ENCODE measurements around the gene IL4.
"Not testable (repeated sequence)": the region's sequence is repeated elsewhere in the genome, so short reads cannot be mapped to it uniquely, and the experiment has no call there.

Gene IL4

DNA sequence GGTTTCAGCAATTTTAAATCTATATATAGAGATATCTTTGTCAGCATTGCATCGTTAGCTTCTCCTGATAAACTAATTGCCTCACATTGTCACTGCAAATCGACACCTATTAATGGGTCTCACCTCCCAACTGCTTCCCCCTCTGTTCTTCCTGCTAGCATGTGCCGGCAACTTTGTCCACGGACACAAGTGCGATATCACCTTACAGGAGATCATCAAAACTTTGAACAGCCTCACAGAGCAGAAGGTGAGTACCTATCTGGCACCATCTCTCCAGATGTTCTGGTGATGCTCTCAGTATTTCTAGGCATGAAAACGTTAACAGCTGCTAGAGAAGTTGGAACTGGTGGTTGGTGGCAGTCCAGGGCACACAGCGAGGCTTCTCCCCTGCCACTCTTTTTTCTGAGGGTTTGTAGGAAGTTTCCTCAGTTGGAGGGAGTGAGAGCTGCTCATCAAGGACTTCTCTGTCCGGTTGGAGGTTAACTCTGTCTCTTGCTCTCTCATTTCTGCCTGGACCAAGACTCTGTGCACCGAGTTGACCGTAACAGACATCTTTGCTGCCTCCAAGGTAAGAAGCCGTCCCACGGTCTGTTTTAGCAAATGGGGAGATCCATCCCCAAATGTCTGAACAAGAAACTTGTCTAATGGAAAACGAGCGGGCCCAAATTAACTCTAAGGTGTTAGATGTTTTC lies at the start of gene IL4:
Gene IL4, plus strand, starts transcription at position 51 of the 692 bp plus-strand sequence. Its CDS starts 62 bp downstream, at position 113.
- DNase-seq (ENCODE audit: low read depth), result no peak

DNA sequence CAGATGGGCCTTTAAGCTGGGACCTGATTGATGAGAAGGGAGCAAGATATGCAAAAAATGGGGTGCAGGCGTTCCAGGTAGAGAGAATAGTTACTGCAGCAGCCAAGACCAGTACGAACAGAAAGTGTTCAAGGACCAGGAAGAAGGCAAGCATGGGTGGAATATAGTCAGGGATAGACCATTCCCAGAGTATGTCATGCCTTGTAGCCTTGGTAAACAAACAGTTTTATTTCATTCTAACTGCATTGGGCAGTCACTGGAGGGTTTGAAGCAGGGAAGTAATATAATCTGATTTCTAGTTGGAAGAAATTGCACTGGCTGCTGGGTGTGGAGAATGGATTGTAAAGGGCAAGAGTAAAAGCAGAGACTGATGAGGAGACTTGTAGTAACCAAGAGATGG lies 46.3 kb upstream of the IL4 start:
- DNase-seq (ENCODE audit: low read depth), result no peak

DNA sequence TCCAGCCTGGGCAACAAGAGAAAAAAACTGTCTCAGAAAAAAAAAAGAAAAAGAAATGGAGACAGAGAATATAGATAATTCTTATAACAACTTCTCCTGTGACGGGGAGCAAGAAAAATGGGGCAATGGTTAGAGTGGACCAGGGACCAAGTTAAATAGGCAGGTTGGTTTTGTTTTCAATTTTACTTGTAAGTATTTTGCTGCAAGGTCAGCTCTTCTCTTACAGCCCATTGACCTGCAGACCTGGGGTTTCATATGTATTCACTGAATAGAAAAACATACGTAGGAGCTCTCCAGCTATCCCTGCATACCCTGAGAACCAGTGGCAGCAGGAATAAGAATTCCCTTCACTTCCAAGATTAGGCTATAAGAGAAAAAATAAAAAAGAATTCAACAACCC lies 45.0 kb upstream of the IL4 start:
- no peak for DNase-seq (ENCODE audit: low read depth)

DNA sequence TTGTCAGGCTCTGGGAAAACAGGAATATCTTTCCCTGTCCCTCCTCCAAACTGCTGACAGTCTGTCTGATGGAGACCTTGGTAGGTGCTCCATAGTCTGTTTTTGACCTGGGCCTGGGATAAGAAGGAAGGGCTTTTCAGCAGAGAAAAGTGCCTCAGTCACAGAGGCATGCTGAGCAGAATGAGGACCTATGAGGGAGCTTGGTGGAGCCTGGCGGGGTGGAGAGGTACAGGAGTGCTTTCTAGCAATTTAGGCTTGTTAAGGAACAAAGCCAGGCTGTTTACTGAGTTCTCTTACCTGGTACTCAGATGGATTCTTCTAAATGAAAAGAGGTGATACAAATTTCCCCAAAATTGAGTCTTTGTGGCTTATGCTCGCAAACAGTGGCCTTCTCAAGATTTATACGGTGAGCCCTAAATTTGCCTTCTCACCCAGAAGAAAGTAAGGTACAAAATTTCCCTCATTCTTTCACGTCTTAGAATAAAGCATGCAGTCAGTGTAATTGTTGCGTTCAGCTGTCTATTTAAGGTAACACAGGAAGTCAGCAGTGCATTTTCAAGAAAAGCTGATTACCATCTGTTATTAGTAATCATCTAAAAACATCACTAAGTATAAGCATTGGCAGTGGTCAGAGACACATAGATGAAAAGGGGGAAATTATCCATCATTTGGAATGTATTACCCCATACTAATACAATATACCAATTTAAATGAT lies 44.4 kb upstream of the IL4 start:
- DNase-seq (ENCODE audit: low read depth), result no peak

DNA sequence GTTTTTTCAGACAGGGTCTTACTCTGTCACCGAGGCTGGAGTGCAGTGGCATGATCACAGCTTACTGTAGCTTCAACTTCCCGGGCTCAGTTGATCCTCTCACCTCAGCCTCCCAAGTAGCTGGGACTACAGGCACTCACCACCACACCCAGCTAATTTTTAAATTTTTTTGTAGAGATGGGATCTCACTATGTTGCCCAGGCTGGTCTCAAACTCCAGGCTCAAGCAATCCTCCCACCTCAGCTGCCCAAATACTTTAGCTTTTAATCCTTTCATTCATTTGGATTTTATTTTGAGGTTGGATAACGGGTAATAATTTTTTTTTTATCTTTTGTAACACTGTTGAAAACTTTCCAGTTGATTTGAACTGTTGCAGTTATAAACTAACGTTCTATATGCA lies 40.2 kb upstream of the IL4 start:
- DNase-seq (ENCODE audit: low read depth), result not testable (repeated sequence)

DNA sequence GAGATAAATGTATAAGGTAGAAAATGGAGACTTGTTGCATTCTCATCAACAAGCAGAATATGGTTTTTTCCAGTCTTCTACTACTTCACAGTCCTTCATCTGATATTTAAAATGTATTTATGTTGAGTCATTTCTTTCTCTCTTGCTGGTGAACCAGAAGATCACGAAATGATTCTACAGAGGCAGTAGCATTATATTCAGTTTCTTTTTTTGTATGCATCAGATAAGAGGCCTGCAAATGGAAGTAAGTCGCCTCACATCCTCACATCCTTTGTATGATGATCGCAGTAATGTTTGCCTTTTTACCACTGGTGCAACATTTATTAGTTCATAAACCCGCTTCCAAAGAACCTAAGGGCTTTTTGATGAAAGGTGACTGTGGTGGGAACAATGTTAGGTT lies 37.9 kb upstream of the IL4 start:
- DNase-seq (ENCODE audit: low read depth), result no peak

DNA sequence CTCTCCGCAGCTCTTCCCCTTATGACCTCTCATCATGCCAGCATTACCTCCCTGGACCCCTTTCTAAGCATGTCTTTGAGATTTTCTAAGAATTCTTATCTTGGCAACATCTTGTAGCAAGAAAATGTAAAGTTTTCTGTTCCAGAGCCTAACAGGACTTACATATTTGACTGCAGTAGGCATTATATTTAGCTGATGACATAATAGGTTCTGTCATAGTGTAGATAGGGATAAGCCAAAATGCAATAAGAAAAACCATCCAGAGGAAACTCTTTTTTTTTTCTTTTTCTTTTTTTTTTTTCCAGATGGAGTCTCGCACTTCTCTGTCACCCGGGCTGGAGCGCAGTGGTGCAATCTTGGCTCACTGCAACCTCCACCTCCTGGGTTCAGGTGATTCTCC lies 36.5 kb upstream of the IL4 start:
- DNase-seq (ENCODE audit: low read depth), result no peak

DNA sequence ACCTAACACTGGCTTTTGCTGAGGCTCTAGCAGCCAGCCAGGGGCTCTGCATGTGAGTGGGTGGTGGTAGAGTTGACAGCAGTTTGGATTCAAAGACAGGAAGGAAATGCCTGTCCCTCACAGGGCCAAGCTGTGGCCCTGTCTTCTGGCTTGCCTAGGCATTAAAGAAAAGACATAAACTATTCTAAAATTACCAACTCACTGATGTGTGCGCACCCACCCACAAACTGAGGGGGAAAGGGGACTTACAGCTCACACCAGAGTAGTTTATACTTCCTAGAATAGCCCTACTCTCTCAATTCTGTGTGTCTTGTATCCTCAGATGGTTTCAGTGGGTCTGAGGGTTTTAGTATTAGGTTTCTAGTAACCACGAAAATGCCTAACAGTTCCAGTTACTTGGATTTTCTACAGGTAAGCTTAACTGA lies 34.1 kb upstream of the IL4 start:
- DNase-seq (ENCODE audit: low read depth), result no peak

DNA sequence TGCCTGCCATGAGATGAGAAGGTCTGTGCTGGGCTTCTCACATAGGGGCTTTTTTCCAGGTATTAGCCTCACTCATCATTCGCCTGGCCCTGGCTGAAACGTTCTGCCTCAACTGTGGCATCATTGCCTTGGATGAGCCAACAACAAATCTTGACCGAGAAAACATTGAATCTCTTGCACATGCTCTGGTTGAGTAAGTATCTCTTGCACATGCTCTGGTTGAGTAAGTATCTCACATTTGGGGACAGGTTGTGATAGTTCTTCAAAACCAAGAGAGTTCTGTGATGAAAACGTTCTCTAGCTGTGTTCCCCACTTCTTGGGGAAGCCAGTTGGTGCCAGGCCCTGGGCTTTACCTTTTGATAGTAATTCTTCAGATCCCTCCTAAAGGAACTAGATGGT lies 33.2 kb upstream of the IL4 start:
- DNase-seq (ENCODE audit: low read depth), result no peak

DNA sequence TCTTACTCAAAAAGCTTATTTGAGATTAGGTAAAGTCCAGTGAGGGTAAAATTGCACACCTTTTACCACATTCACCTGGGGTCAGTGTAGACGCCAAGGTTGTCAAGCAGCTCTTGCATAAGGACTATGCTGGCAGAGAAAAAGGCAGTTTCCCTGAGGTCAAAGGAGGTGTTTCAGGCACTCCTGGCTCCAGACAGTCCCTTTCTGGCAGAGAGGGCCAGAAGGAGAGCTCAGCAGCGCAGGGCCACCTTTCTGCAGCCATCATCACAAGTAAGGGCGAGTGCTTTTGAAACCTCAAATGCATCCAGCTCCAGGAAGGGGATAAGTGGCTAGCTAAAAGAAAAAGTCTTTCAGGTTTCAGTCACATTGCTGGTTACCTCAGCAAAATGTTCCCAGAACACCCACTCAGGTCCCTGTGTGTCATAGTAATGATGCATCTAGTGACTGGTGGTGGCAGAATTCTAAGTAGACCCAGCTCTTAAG lies 32.5 kb upstream of the IL4 start:
- DNase-seq (ENCODE audit: low read depth), result no peak

DNA sequence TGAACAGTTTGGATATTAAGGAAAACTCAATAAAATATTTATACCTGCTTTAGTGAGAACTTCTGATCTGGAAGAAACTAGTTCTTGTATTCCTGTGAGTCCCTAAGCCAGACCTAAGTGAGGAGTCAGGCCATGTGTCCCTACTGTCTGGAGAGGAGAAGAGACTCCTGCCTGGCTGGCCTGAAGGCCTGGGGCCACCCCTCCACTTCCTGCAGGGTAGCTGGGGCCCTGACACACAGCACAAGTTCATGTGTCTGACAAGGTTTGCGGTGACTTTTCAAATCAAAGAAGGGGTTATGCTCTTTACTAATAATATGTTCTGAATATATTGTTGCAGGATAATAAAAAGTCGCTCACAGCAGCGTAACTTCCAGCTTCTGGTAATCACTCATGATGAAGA lies 31.9 kb upstream of the IL4 start:
- no peak for DNase-seq (ENCODE audit: low read depth)

DNA sequence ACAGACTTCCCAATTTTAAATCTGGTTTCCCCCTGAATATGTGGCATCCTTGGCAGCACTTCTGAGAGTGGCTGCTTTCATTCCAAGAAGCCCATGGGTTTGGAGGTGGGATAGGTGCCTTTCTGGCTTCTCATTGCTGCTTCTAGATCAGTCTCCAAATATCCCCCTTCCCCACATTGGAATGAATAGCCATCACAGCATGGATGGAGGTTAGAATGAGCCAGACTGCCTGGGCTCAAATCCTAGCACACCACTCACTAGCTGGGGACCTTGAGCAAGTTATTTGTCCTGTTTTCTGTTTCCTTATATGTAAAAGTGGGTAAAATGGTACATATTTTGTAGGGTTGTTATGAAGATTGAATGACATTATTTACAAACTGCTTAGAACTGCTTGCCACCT lies 29.6 kb upstream of the IL4 start:
- no peak for DNase-seq (ENCODE audit: low read depth)

DNA sequence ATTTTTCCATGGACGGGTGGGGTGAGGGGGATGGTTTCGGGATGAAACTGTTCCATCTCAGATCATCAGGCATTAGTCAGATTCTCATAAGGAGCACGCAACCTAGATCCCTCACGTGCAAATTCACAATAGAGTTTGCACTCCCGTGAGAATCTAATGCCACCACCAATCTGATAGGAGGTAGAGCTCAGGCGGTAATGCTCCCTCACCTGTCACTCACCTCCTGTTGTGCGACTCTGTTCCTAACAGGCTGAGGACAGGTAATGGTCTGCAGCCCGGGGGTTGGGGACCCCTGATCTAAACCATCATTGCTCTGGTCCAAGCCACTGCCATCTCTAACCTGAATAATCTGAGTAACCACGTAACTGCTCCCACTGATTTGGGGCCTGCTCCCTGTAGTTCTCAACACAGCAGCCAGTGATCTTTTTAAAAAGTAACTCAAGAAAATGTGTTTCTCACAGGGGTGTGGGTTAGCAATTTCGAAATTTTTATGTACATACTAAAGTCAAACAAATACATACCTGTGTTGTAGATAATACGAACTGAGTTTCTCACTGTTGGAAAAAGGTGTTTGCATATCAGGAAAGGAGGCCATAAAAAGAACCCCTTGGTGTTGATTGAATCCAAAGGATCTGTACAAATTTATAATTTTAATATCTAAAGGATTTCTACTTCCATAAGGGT lies 27.1 kb upstream of the IL4 start:
- DNase-seq (ENCODE audit: low read depth), result no peak

DNA sequence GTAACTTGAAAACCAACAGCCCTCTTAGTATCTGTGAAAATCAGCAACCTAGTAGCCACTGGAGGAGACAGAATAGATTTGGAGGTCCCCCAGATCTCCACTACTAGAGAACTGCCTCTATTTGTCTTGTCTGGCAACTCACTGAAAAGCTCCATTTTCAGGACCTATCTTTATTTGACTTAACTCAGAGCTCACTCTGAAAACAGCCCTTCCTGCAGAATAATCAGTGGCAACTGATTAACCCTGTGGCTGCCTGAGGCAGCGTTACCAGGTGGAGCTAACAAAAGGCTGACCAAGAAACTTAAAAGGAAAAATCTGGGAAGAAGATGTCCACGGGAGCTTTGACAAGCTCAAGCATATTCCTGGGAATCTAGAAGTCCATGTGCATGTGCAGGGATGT lies 26.3 kb upstream of the IL4 start:
- no peak for DNase-seq (ENCODE audit: low read depth)

DNA sequence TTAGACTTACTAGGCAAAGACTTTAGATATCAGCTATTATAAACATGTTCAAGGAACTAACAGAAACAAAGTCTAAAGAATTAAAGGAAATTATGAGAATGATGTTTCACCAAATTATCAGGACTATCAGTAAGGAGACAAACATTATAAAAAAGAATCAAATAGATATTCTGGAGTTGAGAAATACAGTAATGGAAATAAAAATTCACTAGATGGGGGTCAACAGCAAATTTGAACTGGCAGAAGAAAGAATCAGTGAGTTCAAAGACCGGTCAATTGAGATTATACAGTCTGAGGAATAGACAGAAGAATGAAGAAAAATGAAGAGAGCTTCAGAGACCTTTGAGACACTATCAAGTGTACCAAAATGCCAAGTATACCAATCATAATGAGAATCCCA lies 25.4 kb upstream of the IL4 start:
- DNase-seq (ENCODE audit: low read depth), result no peak

DNA sequence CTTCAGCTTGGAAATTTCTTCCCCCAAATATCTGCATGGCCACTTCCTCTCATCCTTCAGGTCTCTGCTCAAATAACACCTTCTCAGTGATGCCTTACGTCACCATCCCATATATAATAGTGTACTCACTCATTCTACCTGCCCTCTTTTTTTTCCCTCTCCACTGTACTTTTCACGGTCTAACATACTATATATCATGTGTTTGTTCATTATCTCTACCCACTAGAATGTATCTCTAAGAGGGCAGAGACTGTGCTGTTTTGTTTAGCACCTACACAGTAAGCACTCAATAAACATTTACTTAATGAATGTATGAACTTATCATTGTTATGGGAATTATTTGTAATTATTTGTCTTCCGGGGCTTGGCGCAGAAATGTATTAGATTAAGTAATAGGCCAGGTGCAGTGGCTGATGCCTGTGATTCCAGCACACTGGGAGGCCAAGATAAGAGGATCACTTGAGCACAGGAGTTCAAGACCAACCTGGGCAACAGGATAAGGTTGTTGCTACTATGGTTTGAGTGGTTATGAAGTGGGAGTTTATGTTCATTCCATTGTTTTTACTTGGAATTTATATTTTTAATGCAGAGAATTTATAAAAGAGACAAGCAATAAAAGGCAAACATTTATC lies 21.8 kb upstream of the IL4 start:
- DNase-seq (ENCODE audit: low read depth), result no peak

DNA sequence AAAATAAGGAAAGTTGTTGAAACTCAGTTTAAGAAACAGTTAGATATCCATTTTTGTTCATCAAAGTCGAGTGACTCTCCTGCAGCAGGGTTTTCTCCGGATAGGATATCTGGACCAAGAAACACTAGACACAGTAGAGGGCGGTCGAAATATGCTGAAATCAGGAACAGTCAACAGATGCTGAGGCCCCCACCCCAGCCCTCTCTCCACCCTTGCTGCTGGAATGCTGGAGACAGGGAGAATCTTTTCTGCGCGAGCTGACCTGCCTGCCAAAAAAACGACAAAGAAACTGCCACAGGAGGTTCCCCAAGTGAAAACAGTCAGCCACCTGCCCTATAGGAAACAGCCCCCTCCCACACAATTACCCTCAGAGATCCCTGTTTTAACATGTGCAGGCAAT lies 20.1 kb upstream of the IL4 start:
- DNase-seq (ENCODE audit: low read depth), result no peak

DNA sequence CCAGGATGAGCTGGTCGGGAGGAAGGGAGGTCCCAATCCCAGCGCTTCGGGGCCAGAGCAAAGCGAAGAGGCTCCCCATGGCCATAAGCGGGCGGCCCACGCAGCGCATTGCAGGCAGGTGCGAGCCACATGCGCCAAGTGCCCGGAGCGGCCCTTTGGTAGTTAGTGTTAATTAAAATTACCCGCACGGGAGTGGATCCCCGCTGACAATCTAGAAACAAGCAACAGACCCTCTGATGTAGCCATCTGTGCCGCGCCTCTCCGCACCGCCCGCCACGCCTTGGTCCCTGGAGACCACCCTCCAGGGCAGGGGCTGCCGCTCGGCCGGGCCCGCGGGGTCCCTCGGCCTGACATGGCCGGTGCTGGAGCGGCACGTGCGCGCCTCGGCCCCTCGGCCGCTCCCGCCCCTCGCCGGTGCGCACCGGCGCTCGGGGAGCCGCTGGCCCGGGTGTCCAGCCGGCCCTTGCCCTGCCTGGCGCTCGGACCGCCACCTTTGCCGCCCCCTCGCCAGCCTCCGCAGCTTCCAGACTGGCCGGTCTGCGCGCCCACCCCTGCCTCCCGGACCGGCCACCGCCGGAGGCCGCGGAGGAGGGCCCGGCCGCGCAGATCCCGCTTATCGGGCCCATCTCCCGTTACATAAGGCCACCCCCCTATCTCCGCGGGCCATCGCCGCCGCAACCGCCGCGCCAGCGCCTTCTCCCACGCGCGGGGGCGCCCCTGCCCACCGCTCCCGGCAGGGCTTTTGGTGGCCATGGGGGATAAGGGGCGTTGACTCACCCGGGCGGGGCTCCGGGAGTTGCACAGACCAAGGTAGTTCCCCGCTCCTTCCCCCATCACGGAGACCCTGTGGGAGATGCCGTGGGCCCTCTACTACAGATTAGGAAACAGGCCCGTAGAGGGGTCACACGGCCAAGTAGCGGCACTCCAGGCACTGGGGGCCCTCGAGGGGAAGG lies 17.7 kb upstream of the IL4 start:
- DNase-seq (ENCODE audit: low read depth), result no peak

DNA sequence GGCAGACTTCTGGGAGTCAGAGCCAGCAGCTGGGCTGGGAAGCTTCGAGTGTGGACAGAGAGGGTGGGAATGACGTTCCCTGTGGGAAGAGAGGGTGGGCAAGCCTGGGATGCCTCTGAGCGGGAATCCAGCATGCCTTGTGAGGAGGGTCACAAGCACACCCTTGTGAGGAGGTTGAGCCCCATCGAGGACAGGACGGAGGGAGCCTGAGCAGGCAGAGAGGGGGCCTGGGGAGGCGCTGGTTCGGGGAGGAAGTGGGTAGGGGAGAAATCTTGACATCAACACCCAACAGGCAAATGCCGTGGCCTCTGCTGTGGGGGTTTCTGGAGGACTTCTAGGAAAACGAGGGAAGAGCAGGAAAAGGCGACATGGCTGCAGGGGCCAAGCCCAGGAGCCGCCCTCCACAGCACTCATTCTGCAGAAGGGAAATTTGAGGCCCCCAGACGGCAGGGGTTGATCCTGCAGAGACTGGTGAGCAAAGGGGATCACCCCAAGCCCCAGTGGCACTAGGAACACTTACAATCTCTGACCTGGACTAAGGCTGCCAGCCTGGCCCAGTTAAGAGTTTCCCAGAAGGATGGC lies 16.9 kb upstream of the IL4 start:
- no peak for DNase-seq (ENCODE audit: low read depth)

DNA sequence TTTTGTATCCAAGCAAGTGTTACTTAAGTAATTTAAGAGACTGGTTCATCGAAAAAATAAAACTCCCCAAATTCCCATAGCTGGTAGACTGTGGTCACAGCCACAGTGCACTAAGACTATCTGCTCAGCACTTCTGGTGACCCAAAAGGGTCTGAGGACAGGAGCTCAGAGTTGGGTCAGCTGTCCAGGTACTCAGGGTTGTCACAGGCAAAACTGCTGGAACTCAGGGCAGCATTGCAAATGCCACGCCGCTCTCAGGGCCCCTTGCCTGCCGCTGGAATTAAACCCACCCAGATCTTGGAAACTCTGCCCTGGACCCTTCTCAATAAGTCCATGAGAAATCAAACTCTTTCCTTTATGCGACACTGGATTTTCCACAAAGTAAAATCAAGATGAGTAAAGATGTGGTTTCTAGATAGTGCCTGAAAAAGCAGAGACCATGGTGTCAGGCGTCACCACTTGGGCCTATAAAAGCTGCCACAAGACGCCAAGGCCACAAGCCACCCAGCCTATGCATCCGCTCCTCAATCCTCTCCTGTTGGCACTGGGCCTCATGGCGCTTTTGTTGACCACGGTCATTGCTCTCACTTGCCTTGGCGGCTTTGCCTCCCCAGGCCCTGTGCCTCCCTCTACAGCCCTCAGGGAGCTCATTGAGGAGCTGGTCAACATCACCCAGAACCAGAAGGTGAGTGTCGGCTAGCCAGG lies 16.0 kb upstream of the IL4 start, which contains the start of gene IL13:
Gene IL13, plus strand, starts transcription at position 498 of the 705 bp plus-strand sequence. Its CDS starts 14 bp downstream, at position 512.
- no peak for DNase-seq (ENCODE audit: low read depth)

Data from T-helper 22 cell (primary cell).